NCI-H446 (cell line): ENCODE data around the gene RPL41.
"Not testable (repeated sequence)": the region's sequence is repeated elsewhere in the genome, so short reads cannot be mapped to it uniquely, and the experiment has no call there.

Experiments
- DNase-seq, 2 experiments: peaks; one replicate each; lab custom pipeline; 2025; lab: John Stamatoyannopoulos, UW

RPL41 gene

GRCh38 chr12:56154818-56155217 is 38.4 kb downstream of the RPL41 start:
- DNase-seq: no peak

- DNase-seq: no peak
Observed at GRCh38 chr12:56155256-56155845, 38.9 kb downstream of the RPL41 start.

DNA sequence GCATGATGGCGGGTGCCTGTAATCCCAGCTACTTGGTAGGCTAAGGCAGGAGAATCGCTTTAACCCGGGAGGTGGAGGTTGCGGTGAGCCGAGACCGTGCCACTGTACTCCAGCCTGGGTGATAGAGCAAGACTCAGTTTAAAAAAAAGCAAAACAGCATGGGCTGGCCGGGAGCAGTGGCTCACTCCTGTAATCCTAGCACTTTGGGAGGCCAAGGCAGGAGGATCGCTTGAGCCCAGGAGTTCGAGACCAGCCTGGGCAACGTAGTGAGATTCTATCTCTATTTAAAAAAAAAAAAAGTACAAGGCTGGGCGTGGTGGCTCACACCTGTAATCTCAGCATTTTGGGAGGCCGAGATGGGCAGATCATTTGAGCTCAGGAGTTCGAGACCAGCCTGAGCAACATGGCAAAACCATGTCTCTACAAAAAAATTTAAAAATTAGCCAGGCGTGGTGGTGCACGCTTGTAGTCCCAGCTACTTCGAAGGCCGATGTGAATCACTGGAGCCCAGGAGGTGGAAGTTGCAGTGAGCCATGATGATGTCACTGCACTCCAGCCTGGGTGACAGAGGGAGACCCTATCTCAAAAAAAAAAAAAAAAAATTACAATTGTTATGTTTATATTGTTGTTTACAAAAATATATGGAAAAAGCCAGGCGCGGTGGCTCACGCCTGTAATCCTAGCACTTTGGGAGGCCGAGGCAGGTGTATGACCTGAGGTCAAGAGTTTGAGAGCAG is 40.2 kb downstream of the RPL41 start:
- not testable (repeated sequence) for DNase-seq

DNA sequence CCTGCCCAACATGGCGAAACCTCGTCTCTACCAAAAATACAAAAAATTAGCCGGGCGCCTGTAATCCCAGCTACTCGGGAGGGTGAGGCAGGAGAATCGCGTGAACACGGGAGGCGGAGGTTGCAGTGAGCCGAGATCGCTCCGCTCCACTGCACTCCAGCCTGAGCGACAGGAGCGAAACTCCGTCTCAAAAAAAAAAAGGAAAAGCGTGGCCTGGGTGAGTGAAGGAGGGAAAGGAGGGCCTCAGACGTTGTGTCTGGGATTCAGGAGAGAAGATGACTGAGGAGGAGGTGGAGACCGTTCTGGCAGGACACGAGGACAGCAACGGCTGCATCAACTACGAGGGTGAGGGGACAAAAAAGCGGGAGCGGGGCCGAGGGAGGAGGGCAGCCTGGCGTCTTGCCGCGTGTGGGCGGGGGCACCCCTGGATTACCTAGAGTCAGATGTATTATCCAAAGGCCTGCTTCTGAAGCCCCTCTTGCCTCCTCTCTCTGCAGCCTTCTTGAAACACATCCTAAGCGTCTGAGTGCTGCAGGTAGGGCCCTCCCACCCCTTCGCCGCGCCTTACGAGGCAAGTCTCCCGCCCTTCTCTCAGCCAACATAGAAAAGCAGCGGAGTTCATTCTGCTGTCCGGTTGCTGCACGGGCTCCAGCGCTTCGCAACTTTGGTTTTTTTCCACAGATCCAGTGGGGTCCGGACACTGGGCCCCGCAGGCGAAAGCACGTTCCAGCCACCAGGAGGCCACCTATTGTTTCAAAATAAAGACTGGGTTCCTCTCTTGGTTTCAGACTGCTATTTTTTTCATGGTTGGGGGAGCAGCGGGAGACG is 41.0 kb downstream of the RPL41 start:
- DNase-seq: peak; percentile 40 to 78

GRCh38 chr12:56158029-56158925 is 41.8 kb downstream of the RPL41 start, which contains the start of gene MYL6:
TSS of gene MYL6 (plus strand) at chr12:56158359. CDS start at chr12:56158402, 43 bp downstream.
- peak; percentile 95 to 97 for DNase-seq

DNA sequence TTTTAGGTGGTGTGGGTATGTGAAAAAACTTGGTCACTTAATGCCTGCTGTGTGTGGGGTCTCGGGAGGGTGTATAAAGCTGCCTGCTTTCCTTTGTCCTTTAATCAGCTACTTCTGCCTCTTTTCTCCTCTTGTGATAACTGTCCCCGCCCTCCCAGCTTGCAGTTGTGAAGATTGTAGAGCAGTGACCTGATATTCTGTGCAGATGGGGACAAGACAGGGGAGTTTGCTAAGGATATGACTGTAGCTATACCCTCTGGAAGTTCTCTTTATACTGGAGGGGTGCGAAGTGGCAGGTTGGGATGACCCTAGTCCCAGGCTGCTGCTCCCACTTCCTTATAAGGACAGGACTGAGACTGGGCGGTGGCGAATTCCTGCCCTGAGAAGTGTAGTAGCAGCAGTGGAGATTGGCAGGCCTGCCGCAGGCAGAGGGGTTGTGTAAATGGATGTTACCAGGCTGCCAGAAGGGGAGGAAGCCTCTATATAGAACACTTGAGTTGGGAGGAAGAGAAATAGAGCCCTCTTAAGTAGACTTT is 42.6 kb downstream of the RPL41 start:
- peak in 1 of 2 experiments; percentile 43 for DNase-seq

- no peak for DNase-seq
Observed at GRCh38 chr12:56159482-56160192, 43.2 kb downstream of the RPL41 start.

DNA sequence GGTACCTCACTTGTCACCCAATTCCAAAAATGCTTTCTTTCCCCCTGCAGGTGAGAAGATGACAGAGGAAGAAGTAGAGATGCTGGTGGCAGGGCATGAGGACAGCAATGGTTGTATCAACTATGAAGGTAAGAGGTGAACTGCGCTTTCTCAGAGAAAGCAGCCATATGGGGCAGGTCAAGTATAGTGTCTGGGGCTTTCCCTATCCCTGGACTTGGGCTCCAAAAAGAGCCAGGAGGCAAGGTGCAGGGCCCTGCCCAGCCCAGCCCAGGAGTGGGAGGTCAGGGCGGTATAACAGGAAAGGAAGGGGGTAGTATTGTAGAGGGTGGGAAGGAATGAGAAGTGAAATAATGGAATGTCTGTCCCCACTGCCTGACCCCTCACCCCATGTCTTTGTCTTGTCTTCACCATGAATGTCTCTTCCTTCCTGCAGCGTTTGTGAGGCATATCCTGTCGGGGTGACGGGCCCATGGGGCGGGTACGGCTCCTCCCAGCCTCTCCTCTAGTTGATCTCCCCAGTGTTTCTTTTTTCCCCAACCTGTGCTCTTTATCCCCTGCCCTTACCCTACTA is 43.8 kb downstream of the RPL41 start:
- DNase-seq: no peak

GRCh38 chr12:56160894-56161689 is 44.7 kb downstream of the RPL41 start:
- DNase-seq: no peak

DNA sequence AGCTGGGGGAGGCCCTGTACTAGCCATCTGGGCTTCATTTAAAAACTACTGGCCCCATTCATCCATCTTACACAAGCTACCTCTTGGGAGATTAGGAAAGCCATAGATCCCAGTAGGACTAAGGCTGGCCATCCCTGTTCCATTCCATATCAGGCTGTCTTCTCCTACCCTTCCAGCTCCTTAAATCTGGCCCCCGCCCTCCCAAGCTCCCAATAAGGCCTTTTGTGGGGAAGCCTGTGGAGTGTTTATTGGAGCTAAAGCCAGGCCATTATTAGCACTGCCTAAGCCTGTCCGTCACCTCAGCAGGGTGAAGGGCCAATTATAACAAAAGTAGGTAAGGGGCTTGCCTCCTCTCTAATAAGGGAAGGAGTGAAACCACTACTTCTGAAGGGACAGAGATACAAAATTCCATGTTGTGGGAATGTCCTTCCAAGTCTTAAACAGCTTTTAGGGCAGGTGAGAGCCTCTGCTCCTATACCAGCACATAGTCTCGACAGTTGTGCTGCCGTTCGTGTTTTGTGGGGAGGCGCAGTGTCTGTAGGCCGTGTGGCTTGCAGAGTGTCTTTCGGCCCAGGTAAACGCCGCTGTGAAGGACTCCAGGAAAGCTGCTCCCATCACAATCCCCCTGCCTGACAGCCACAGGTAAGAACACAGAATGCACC is 45.4 kb downstream of the RPL41 start:
- DNase-seq: no peak

GRCh38 chr12:56162468-56163290 is 46.2 kb downstream of the RPL41 start:
- no peak for DNase-seq

GRCh38 chr12:56163533-56164344 is 47.3 kb downstream of the RPL41 start:
- DNase-seq: no peak

DNA sequence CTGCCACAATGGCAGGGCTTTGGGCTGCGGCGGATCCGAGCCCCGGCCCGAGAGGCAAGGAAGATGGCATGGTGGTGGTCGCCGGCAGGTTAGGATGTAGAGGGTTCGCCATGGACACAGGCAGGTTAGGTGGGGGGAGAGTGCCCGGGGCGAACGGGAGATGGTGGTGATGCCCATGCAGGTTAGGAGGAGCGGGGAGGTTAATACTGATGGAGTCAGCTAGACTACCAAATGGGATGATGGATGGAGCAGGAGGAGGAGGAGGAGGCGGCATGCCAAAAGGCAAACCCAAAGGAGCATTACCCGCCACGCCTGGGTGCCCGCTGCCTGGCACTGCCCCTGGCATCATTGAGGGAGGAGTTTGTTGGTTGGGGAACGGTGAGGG is 47.9 kb downstream of the RPL41 start:
- DNase-seq: no peak

DNA sequence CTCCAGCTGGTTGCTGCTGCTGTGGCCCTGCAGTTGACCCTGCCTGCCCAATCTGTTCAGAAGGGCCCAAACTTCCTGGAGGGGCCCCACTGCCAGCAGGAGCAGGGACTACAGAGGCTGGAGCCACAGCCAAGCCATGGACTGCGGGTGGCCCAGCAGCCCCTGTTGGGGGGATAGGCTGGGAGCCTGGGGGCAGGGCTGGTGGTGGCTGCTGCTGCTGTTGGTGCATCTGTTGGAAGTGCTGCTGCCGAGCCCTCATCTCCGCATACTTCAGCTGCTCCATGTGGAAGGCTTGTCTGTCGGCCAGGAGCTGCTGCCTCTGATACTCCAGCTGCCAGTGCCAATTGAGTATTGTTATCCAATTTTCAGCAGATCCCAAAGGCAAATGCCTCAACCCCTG is 48.9 kb downstream of the RPL41 start:
- no peak for DNase-seq
